ENCODE data around the gene TAS2R40. TPM values are rescaled to one million over a fixed set of nuclear protein-coding genes. Genes with fewer than 3 reads are reported as not detected.
"Not testable (repeated sequence)": the region's sequence is repeated elsewhere in the genome, so short reads cannot be mapped to it uniquely, and the experiment has no call there.

Gene TAS2R40
- polyA plus RNA-seq, 1 of the 3 experiments (the other 2 are of a cell fraction), result not detected

GRCh38 chr7:143210541-143210940, 11.3 kb upstream of the TAS2R40 start:
- WGBS (ENCODE audit: low lambda C conversion rate), result 10% methylated on average over 4 of the region's 4 CpGs
- CTCF ChIA-PET, result no interaction called here
- H2AFZ ChIP-seq (ENCODE audit: low read depth), result no peak overlapping the region
- no peak overlapping the region for H3K9ac ChIP-seq
- no peaks in the 10 kb centered on the region for H4K20me1 ChIP-seq (ENCODE audit: insufficient read depth)
- TF ChIP-seq GATA2 (CRISPR knock-in tag; IDR thresholded peaks at IDR 0.05) (no peak), NRF1 (IDR thresholded peaks at IDR 0.05; ENCODE audit: low read depth, low read length) (no peak), YY1 (IDR thresholded peaks at IDR 0.05; ENCODE audit: low read depth) (no peak), CHD2 (IDR thresholded peaks at IDR 0.05; ENCODE audit: low read length, partially characterized antibody) (no peak), ZBTB33 (IDR thresholded peaks at IDR 0.05; ENCODE audit: borderline replicate concordance, low read depth) (no peak), CTCF (IDR thresholded peaks at IDR 0.05) (no peak), GABPA (IDR thresholded peaks at IDR 0.05; ENCODE audit: low read depth) (no peak), USF2 (IDR thresholded peaks at IDR 0.05; ENCODE audit: borderline replicate concordance, low read depth, low read length) (no peak), FOXJ3 (CRISPR knock-in tag; IDR thresholded peaks at IDR 0.05) (no peak), EP300 (IDR thresholded peaks at IDR 0.05; ENCODE audit: borderline replicate concordance in 1 of 2, low read depth in 1 of 2, low read length in 1 of 2) (no peak), JUND (IDR thresholded peaks at IDR 0.05) (no peak), USF1 (IDR thresholded peaks at IDR 0.05; ENCODE audit: borderline replicate concordance, low read depth) (no peak)
- no peak overlapping the region for H3K4me3 ChIP-seq (ENCODE audit: low read depth in 2 of 2, low read length in 1 of 2)
- no peak overlapping the region for H3K4me2 ChIP-seq
- no peak for DNase-seq
- H3K27me3 ChIP-seq (ENCODE audit: insufficient read depth), result peaks cover 4% of the 10 kb centered on the region; the same call in 1 of the 2 replicates
- no peaks in the 10 kb centered on the region for H3K36me3 ChIP-seq (replicated peaks in 1 of 2; ENCODE audit: control insufficient read depth in 1 of 2, insufficient read depth in 2 of 2, low read length in 1 of 2)
- H3K79me2 ChIP-seq (ENCODE audit: insufficient read depth), result no peaks in the 10 kb centered on the region
- no peaks in the 10 kb centered on the region for H3K9me2 ChIP-seq
- H3K4me1 ChIP-seq (ENCODE audit: control insufficient read depth in 1 of 2, insufficient read depth in 2 of 2, low read depth in 1 of 2, low read length in 1 of 2), result no peaks in the 10 kb centered on the region
- no peaks in the 10 kb centered on the region for H3F3A ChIP-seq (replicated peaks; ENCODE audit: insufficient read depth)
- H3K27ac ChIP-seq (ENCODE audit: low read depth in 2 of 2, low read length in 1 of 2), result no peak overlapping the region
- POLR2A ChIA-PET, result no interaction called here
- no peaks in the 10 kb centered on the region for H3K9me3 ChIP-seq

DNA sequence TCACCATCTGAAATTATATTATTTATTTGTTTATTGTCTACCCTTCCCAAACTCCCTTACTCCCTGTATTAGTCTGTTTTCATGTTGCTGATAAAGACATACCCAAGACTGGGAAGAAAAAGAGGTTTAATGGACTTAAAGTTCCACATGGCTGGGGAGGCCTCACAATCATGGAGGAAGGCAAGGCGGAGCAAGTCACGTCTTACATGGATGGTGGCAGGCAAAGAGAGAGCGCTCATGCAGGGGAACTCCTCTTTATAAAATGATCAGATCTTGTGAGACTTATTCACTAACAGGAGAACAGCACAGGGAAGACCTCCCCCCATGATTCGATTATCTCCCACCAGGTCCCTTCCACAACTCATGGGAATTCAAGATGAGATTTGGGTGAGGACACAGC, 8.4 kb upstream of the TAS2R40 start:
- H3K79me2 ChIP-seq (ENCODE audit: insufficient read depth); H3K4me3 ChIP-seq (ENCODE audit: low read depth in 2 of 2, low read length in 1 of 2); H3K9ac ChIP-seq; H4K20me1 ChIP-seq (ENCODE audit: insufficient read depth); H2AFZ ChIP-seq (ENCODE audit: low read depth); H3K4me2 ChIP-seq; H3K9me3 ChIP-seq; H3K27me3 ChIP-seq (ENCODE audit: insufficient read depth); H3K4me1 ChIP-seq (ENCODE audit: control insufficient read depth in 1 of 2, insufficient read depth in 2 of 2, low read depth in 1 of 2, low read length in 1 of 2); H3K36me3 ChIP-seq (replicated peaks in 1 of 2; ENCODE audit: control insufficient read depth in 1 of 2, insufficient read depth in 2 of 2, low read length in 1 of 2); H3K9me2 ChIP-seq; POLR2A ChIA-PET; DNase-seq; H3F3A ChIP-seq (replicated peaks; ENCODE audit: insufficient read depth); H3K27ac ChIP-seq (ENCODE audit: low read depth in 2 of 2, low read length in 1 of 2): not testable (repeated sequence)
- 48% methylated on average over 4 of the region's 4 CpGs for WGBS (ENCODE audit: low lambda C conversion rate)
- CTCF ChIA-PET, result interaction anchor here (2.0 to 11.5 kb wide), 3 partner anchors 10 to 678 kb away, joined by 33 to 450 read pairs (median 35); no protein-coding TSS in a partner anchor

Data from SK-N-SH (cell line).